DND-41 (cell line): Measurements from ENCODE around the gene VIM.

ENCODE experiments used
- CTCF ChIP-seq: IDR thresholded peaks from 2 replicates; pipeline ENCODE4 v1.5.1; 2012; ENCODE audit warnings: borderline replicate concordance, low read length, moderate library complexity, mild to moderate bottlenecking; ENCODE audit not compliant: poor library complexity, severe bottlenecking; ENCODE audit errors: extremely low read depth
- EZH2 ChIP-seq: IDR thresholded peaks from 3 replicates; pipeline ENCODE4 v1.6.1; 2012; ENCODE audit warnings: borderline replicate concordance, low read depth, mild to moderate bottlenecking, moderate library complexity, low read length, inconsistent platforms; ENCODE audit not compliant: severe bottlenecking

GRCh38 chr10:17235136-17235535 lies 7.1 kb downstream of the VIM start:
- peak; percentile 47 for TF ChIP-seq CTCF
- no peak for TF ChIP-seq EZH2
